Measurements from ENCODE around the gene FAN1.

FAN1 gene

GRCh38 chr15:30919877-30920550 is 16.3 kb downstream of the FAN1 start:
- DNase-seq, result no peak

GRCh38 chr15:30921106-30921505 is 17.4 kb downstream of the FAN1 start:
- peak in 1 of 56 donors; percentile 32 for DNase-seq

- DNase-seq, result peak in 48 of 56 donors; percentile 13 to 80 (median 50)
These were observed 18.2 kb downstream of the FAN1 start for GRCh38 chr15:30921781-30922479.

GRCh38 chr15:30922480-30923311 is 19.0 kb downstream of the FAN1 start:
- peak in 54 of 56 donors; percentile 20 to 95 (median 80) for DNase-seq

GRCh38 chr15:30923429-30923828 is 19.7 kb downstream of the FAN1 start:
- DNase-seq, result peak in 47 of 56 donors; percentile 11 to 88 (median 62)

- no peak for DNase-seq
These were observed 20.6 kb downstream of the FAN1 start for GRCh38 chr15:30924353-30924752.

- DNase-seq, result no peak
These were observed 22.0 kb downstream of the FAN1 start for GRCh38 chr15:30925686-30926085.

- DNase-seq, result no peak
These were observed 22.4 kb downstream of the FAN1 start for GRCh38 chr15:30926161-30926560.

- DNase-seq, result no peak
These were observed 23.5 kb downstream of the FAN1 start for GRCh38 chr15:30927148-30927761.

- no peak for DNase-seq
These were observed 24.4 kb downstream of the FAN1 start for GRCh38 chr15:30928076-30928475.

GRCh38 chr15:30929064-30929669 is 25.5 kb downstream of the FAN1 start:
- DNase-seq, result no peak

- DNase-seq, result no peak
These were observed 26.3 kb downstream of the FAN1 start for GRCh38 chr15:30929982-30930381.

- no peak for DNase-seq
These were observed 26.7 kb downstream of the FAN1 start for GRCh38 chr15:30930422-30930821.

- no peak for DNase-seq
These were observed 29.6 kb downstream of the FAN1 start for GRCh38 chr15:30933293-30933692.

GRCh38 chr15:30939161-30939560 is 35.4 kb downstream of the FAN1 start:
- no peak for DNase-seq

GRCh38 chr15:30940359-30940758 is 36.6 kb downstream of the FAN1 start:
- DNase-seq, result no peak

- no peak for DNase-seq
These were observed 37.8 kb downstream of the FAN1 start for GRCh38 chr15:30941520-30941919.

GRCh38 chr15:30943654-30944335 is 40.1 kb downstream of the FAN1 start:
- no peak for DNase-seq

GRCh38 chr15:30953183-30953582 is 49.5 kb downstream of the FAN1 start:
- DNase-seq, result no peak

- DNase-seq, result no peak
These were observed 50.1 kb downstream of the FAN1 start for GRCh38 chr15:30953731-30954378.

Measured in amygdala (tissue), 56 donors.